KG1 (cell line): ENCODE data around the gene QKI.

Experiments used
- DNase-seq: peaks from one replicate; lab custom pipeline; 2025; lab: John Stamatoyannopoulos, UW

QKI gene

GRCh38 chr6:163532526-163533078 is 118.1 kb downstream of the QKI start:
- DNase-seq = no peak

GRCh38 chr6:163533443-163533842 is 118.9 kb downstream of the QKI start:
- no peak for DNase-seq

- DNase-seq = no peak
Measured at GRCh38 chr6:163536770-163537169, 122.3 kb downstream of the QKI start.

DNA sequence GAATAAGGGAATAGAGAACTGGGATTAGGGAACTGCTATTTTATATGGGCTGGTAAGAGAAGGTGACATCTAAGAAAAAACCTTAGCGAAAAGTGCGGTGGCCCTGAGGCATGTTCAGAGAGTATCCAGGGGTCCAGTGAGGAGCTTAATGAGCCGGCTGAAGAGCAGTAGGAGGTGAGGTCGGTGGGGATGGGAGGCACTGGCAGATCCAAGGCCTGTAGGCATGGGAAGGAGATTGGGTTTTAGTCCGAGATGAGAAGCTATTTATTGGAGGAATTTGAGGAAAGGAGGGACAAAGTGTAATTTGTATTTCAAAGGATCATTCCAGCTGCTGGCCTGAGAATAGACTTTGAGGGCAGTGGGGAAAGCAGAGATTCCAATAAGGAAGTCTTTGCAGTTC is 123.8 kb downstream of the QKI start:
- no peak for DNase-seq

GRCh38 chr6:163539101-163539762 is 124.7 kb downstream of the QKI start:
- DNase-seq = no peak

GRCh38 chr6:163543321-163543720 is 128.8 kb downstream of the QKI start:
- no peak for DNase-seq

DNA sequence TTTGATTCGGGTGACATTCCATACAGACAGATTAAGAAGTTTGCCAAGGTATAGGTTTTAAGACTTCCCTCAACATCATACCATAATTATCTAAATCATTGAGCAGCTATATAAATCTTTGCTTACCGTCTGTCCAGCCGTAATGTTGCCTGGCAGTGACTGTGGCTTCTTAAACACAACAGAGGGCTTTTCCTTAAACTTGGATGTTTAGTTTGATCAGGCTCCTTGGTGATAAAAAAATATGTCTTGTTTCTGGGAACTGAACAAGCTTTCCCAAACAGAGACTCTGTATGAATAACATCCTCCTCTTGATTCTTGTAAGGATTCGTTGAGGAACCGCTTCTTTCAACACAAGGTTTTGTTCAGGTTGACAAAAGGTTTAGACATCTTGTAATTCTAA is 130.9 kb downstream of the QKI start:
- DNase-seq = no peak

GRCh38 chr6:163547287-163547686 is 132.8 kb downstream of the QKI start:
- DNase-seq = no peak

DNA sequence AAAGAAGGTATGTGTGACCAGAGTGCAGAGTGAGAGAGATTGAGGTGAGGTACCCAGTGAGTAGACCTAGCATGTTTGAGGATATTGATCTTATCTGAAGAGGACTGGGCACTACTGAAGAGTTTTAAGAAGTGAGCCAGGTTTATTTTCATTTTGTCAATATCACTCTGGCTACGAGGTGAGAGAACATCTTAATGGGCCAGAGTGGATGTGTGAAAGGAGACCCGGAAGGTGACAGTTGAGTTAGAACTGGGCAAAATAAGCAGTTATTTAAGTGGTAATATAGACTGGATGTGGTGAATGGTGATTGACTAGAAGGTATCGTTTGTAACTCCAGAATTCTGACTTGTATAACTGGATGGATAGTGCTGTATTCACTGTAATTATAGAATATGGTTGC is 134.1 kb downstream of the QKI start:
- DNase-seq = no peak

DNA sequence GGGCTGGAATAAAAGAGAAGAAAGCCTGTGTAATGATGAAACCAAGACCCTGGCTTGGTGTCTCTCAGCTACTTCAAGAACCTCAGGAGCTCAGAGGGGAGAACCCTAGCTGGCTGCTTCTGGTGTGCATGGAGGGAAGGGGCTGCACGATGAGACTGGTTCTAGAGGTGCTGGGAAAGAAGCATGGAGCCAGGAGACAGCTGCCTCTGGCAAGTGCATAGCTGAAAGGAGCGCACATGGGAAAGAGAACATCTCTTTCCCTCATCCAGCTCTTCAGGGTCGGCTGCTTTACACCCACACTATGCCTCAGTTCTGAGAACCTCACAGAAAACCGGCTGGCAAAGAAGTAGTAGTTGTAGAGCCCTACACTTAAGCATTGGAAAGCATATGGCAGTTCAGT is 139.5 kb downstream of the QKI start:
- DNase-seq = no peak

DNA sequence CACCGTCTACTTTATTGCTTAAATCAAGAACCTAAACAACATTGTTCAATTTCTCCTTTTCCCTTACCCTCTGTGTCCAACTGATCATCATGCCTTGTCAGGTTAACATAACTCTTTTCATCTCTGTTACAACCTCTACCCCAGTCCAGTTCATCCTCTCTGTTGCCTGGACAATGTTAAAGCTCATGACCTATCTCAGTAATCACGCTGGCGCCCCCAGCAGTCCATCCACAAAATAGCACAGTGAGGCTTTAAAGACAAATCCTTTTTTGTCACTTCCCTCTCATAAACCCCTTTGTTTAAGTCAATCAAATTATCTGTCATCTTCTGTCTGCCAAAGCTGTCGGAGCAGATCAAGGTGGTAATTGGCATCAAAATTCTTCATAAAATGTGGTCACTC is 140.1 kb downstream of the QKI start:
- no peak for DNase-seq

- no peak for DNase-seq
Measured at GRCh38 chr6:163559661-163560060, 145.1 kb downstream of the QKI start.

DNA sequence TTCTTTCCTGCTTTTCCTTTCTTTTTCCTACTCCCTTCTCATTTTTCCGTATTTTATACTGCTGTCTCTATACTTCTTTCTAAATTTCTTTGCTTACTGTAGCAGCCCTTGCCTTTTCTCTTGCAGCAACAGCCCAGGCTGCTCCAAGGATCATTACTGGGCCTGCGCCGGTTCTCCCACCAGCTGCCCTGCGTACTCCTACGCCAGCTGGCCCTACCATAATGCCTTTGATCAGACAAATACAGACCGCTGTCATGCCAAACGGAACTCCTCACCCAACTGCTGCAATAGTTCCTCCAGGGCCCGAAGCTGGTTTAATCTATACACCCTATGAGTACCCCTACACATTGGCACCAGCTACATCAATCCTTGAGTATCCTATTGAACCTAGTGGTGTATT is 148.8 kb downstream of the QKI start:
- no peak for DNase-seq

DNA sequence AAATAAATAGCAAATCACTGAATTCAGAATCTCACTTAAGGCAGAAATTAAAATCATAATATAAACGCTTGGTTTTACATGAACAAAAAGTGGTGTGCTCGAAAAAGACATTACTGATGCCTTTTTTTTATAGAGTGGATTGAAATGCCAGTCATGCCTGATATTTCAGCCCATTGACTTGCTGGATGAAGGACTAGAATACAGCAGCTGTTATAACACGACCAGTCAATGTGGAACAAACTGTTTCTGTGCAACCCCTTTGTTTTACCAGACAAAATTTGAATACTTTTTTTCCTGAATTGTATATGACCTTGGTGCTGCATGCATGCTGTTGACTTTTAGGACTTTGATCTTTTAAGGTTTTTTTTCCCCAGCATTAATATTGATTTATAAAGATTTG is 150.0 kb downstream of the QKI start:
- no peak for DNase-seq

DNA sequence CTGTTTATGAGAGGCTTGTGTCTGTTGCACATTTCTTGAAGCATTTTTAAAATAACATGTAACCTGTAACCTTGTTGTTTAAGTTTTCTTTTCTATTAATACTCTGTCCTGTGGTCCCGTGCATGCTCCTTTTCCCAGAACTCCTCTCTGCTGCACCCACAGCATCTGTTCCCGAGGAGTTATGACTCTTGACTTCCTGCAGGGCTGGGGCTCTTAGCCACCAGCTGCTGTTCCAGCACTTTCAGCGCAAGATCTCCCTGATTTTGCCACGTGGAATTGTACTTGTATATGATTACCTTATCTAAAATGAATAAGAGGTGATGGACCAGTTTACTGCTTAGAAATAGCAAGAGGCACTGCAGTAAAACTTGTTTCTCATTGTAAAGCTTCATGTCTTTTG is 150.6 kb downstream of the QKI start:
- DNase-seq = no peak

DNA sequence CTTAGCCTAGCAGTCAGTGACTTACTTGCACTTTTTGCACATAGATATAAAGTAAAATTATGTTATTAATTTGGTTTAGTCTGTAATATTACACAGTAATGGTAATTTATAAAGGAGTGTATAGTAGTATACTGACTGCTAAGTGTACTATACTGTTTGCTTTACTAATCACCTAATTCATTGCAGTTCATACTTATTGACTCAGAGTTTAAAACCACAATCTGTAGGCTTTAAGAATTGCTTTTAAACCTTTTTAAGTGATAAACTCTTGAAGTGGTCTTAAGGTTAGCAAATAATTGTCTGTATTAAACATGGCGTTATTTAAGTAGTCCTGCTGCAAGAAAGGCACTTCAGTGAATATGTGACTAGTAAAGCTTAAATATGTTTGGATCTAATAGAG is 151.5 kb downstream of the QKI start:
- no peak for DNase-seq

DNA sequence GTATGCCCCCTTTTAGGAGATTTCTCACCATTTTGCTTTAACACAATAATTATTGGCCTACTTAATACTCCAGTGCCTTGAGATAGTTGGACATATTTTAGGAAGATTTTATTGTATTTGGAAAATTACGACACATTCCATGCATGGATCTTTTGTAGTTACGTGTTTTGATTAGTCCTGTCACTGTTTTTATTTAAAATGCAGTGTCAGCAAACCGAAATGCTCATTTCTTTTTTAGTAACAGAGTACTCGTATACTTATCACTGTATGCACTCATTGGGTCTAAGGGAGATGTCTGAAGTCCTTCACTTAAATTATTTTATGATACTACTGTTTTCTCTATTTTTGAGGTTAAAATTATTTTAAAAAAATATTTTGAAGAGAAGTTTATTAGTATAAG is 153.8 kb downstream of the QKI start:
- no peak for DNase-seq

DNA sequence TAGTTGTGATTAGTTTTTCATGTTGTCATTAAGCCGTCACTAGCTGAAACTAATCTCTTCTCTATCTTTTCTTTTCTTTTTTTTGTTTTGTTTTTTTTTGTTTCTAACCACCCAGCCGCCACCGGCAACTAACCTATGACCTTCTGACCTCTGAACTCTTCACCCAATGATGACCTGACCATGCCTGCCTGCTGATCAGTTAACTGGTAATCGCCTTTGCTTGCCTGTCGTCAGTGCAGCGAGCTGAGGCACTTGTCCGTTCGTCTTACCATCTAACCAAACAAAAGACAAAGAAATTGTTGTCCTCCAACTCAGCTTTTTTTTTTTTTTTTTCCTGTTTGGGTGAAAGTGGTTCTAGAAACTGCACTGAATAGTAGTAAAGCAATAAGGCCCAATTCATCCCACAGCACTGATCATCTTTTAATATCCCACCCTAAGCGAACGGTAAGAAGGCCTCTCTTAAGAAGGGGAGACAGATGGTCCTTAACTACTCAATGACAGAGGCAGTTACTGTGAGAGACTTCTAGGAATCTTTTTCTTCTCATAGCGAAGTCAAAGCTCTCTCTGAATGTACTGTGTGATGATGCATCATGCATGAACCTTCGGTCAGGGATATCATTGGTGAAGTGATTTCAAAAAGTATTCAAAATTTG is 156.2 kb downstream of the QKI start:
- no peak for DNase-seq

DNA sequence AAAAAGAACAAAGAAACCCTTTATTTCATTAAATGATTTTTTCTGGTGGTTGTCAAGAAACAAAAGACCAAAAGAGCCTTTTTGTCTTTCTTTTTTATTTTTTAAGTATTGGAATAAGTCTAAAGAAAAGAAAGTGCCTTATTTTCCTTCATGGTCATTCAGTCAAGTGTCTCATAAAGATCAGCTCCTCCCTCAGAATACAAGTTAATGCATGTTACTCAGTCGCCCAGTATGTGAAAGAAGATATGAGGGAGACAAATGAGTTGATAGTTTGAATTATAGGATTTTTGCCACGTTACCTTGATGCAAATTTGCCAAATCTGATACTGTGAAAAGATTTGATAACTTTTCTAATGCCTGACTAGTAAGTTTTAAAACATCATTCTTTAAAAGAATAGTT is 157.2 kb downstream of the QKI start:
- no peak for DNase-seq

DNA sequence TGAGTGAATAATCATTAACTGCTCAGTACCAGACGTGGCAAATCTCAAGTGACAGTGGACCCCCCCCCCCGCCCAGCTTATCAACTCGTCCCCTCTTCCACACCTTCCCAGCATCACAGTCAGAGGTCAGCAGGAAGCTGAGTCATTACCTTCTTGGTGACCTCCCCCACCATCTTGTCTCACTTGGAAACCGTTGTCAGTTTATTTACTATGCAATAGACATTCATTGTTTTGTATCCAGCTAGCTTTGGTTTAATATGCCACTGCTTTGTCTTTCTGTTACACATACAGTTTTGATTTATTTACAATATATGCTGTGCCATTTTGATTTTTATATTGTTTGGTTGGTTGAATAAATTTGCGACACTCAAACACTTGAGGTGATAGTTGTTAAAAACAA is 158.1 kb downstream of the QKI start:
- no peak for DNase-seq

GRCh38 chr6:163573503-163574179 is 159.1 kb downstream of the QKI start:
- DNase-seq = no peak

DNA sequence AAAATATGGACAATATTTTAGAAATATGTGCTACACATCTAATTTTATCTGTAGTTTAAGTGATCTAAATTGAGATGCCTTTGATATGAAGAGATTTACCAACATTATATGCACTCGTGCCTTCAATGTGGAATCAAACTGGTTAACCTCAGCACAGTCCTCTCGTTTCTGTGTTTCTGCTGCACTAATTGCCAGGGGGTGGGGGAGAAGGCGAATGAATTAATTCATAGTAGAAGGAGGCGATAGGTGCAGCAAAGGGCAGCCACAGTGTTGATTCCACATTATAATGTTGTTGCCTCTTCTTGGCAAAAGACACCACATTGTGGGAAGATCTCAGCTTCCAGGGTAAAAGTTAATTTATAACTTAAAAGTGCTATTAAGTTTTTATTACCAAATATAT is 161.6 kb downstream of the QKI start:
- no peak for DNase-seq

DNA sequence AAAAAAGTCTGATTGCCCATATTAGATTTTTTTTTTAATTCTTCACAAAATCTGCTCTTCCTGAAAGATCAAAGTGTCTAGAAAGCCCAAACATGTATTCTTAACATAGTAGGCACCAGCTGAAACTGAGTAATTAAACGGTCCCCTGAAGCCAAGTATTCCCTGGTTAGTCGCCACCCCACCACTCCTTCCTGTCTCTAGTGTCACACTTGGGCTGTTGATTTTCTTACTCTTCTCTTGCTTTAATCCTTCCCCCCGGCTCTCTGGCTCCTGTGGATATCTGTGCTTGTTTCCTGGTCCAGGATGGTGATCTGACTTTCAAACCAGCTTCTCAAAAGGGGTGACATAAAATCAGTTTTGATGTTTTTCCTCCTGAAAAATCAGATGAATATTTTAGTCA is 162.9 kb downstream of the QKI start:
- no peak for DNase-seq
